HG02981 (cell line): ENCODE results near the gene DGKQ.

Experiments
- ATAC-seq: cut with Tn5 transposase; IDR thresholded peaks from one replicate; pipeline ENCODE4 v1.9.1; 2021; ENCODE audit warnings: mild to moderate bottlenecking, moderate library complexity; ENCODE audit not compliant: unreplicated experiment

Gene DGKQ

DNA sequence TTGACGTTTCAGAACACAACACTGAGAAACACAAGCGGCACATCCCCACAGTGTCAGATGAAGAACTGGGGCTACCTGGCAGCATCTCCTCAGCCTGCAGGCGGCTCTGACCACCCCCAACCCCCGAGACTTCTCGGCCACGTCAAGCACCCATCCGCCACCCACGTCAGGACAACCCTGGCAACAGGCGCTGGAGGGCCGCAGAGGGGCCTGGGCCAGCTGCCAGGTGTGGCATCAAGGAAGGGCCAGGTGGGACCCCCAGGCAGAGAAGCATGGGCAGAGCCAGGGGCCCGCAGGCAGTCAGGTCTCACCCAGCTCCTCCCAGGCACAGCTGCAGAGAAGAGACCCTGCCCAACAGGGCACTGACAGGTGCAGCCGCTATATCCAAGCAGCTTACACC lies 63.5 kb downstream of the DGKQ start:
- no peak for ATAC-seq

DNA sequence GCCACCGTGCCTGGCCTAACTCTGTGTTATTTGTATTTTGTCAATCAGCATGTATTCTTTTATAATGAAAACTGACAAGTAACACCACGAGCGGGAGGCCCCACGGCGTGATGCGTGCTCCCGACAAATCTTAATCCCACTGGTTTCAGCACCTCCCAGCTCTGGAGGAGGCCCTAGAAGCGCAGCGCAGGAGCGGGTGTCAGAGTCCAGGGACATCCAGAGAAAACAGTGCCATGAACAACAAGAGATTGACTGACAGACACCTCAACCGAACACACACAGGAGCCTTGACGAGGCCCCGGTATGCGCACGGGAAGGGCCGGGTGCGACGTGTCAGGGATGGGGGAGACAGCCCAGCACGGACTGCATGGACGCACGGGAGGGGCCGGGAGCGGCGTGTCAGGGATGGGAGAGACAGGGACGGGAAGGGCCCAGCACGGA lies 64.2 kb downstream of the DGKQ start:
- no peak for ATAC-seq
